Panc1 (cell line): ENCODE measurements around the gene ATXN10. TPM values are rescaled to one million over a fixed set of nuclear protein-coding genes. Genes with fewer than 3 reads are reported as not detected.

Experiments used
- ATAC-seq: fragments of 200-7000 bp; cut with Tn5 transposase; 2 replicates; pipeline ENCODE4 v1.9.1; 2020; ENCODE audit warnings: mild to moderate bottlenecking, moderate library complexity
- BruUV-seq: library from RNA; stranded (reverse); fragments of 400-500 nt; replicated peaks from 2 replicates; lab custom pipeline; 2021; lab: Mats Ljungman, UMichigan
- CTCF ChIA-PET: fragments of 300-600 bp; sonication (Branson Sonifier 250); formaldehyde crosslinking; loops from one replicate; lab custom pipeline; 2022; ENCODE audit warnings: antibody characterized with exemption; lab: Charles Lee
- POLR2A ChIA-PET: fragments of 300-600 bp; sonication (Branson Sonifier 250); formaldehyde crosslinking; loops from one replicate; lab custom pipeline; 2022; ENCODE audit warnings: antibody characterized with exemption; lab: Charles Lee
- DNase-seq: peaks from one replicate; pipeline ENCODE4 v3.0.0-alpha.2; 2010; ENCODE audit warnings: low read depth, low spot score
- H3K27ac ChIP-seq: 2 replicates; pipeline ENCODE4 v1.5.1; 2011; ENCODE audit warnings: mild to moderate bottlenecking, low read length, inconsistent platforms
- H3K27me3 ChIP-seq: fragments of 200-500 bp; sonication (Bioruptor generic); 2 replicates; pipeline ENCODE4 v1.6.0; 2014; ENCODE audit warnings: low read length, inconsistent platforms; ENCODE audit not compliant: control insufficient read depth, insufficient read depth
- H3K36me3 ChIP-seq: fragments of 200-500 bp; sonication (Bioruptor generic); 2 replicates; pipeline ENCODE4 v1.5.1; 2014; ENCODE audit warnings: inconsistent platforms, mild to moderate bottlenecking, low read length, moderate library complexity; ENCODE audit not compliant: control insufficient read depth, insufficient read depth
- H3K4me1 ChIP-seq: 2 replicates; pipeline ENCODE4 v1.5.1; 2011; ENCODE audit warnings: inconsistent platforms, mild to moderate bottlenecking, low read length, moderate library complexity; ENCODE audit not compliant: control insufficient read depth, insufficient read depth
- H3K4me3 ChIP-seq, 2 experiments: 2 replicates each; pipeline ENCODE4 v1.5.1; 2011 to 2012; ENCODE audit warnings: low read depth in 2 of 2, low read length in 2 of 2, mild to moderate bottlenecking in 2 of 2, inconsistent platforms in 1 of 2, moderate library complexity in 1 of 2
- H3K9me3 ChIP-seq: fragments of 200-500 bp; sonication (Bioruptor generic); 2 replicates; pipeline ENCODE4 v1.5.1; 2014; ENCODE audit warnings: low read depth, mild to moderate bottlenecking, inconsistent platforms, low read length, moderate library complexity; ENCODE audit not compliant: control insufficient read depth, insufficient read depth
- POLR2AphosphoS5 ChIP-seq: IDR thresholded peaks from 2 replicates; pipeline ENCODE4 v1.6.1; 2012; ENCODE audit warnings: mild to moderate bottlenecking, low read depth, low read length, moderate library complexity
- SIN3A ChIP-seq: IDR thresholded peaks from 2 replicates; pipeline ENCODE4 v1.6.1; 2012; ENCODE audit warnings: low read depth, mild to moderate bottlenecking, low read length, moderate library complexity, borderline replicate concordance; ENCODE audit not compliant: insufficient read depth
- TCF7L2 ChIP-seq: IDR thresholded peaks from 2 replicates; pipeline ENCODE4 v1.6.1; 2011; ENCODE audit warnings: mild to moderate bottlenecking, low read depth, low read length, inconsistent platforms
- in situ Hi-C: cut with HindIII; loops from 2 replicates; pipeline ENCODE4 v1.10.0; 2016; ENCODE audit warnings: low sequenced_read_pairs, low pct_unique_long_range_greater_than_20kb
- intact Hi-C: fragments of 100-400 bp; cut with micrococcal nuclease; formaldehyde crosslinking; loops from one replicate; pipeline ENCODE4 v1.10.0; 2022; ENCODE audit not compliant: unreplicated experiment
- total RNA-seq: library from RNA; stranded (reverse); gene quantifications from one replicate; pipeline ENCODE4 v1.2.1, GENCODE V29; 2021; ENCODE audit not compliant: unreplicated experiment
- TF ChIP-seq, protein P1 (sequence below), 2 experiments: IDR thresholded peaks; 2 replicates each; pipeline ENCODE4 v1.6.1; 2011 to 2012; ENCODE audit warnings: low read depth in 2 of 2, control low read depth in 1 of 2, low read length in 1 of 2, mild to moderate bottlenecking in 1 of 2, moderate library complexity in 1 of 2; ENCODE audit not compliant: insufficient read depth in 1 of 2
- TF ChIP-seq, protein P2 (sequence below): fragments of 450-650 bp; IDR thresholded peaks from 2 replicates; pipeline ENCODE4 v1.5.1; 2017; ENCODE audit warnings: mild to moderate bottlenecking

The ATXN10 gene
- total RNA-seq, 1 experiment from 2014 or later: 184 TPM

DNA sequence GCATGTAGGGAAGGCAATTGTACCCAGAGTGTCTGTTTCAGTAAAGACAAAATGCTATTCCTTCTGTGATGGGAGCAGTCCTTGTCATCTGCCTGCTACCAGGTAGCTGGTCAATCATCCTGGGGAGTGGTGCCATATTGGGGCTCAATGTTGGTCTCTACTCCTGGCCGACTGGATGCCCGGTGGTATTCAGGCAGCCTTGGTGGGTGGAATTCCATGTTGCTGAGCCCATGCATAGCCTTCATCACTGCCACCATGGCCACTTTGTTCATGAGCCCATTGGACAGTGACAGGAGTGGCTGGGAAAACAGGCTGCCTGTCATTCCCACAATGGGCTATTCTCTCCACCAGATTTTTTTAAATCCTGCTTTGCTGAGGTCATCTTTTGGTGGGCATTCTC is 184.3 kb downstream of the ATXN10 start:
- Histone ChIP-seq H3K4me1 (no peaks in the 10 kb centered on the region), H3K27ac (no peak overlapping the region), H3K9me3 (peaks cover 14% of the 10 kb centered on the region; the same call in 1 of the 2 replicates), H3K27me3 (no peaks in the 10 kb centered on the region), H3K36me3 (no peaks in the 10 kb centered on the region; the same call in 1 of the 2 replicates), H3K4me3 (no peak overlapping the region)
- intact Hi-C loops: no loop called here
- ATAC-seq (no peak), DNase-seq (no peak)
- POLR2A ChIA-PET: no interaction called here
- BruUV-seq: no TSS peak
- CTCF ChIA-PET: no interaction called here
- TF ChIP-seq POLR2AphosphoS5 (no peak), TCF7L2 (no peak), SIN3A (no peak)
- TF ChIP-seq, protein P1, sequence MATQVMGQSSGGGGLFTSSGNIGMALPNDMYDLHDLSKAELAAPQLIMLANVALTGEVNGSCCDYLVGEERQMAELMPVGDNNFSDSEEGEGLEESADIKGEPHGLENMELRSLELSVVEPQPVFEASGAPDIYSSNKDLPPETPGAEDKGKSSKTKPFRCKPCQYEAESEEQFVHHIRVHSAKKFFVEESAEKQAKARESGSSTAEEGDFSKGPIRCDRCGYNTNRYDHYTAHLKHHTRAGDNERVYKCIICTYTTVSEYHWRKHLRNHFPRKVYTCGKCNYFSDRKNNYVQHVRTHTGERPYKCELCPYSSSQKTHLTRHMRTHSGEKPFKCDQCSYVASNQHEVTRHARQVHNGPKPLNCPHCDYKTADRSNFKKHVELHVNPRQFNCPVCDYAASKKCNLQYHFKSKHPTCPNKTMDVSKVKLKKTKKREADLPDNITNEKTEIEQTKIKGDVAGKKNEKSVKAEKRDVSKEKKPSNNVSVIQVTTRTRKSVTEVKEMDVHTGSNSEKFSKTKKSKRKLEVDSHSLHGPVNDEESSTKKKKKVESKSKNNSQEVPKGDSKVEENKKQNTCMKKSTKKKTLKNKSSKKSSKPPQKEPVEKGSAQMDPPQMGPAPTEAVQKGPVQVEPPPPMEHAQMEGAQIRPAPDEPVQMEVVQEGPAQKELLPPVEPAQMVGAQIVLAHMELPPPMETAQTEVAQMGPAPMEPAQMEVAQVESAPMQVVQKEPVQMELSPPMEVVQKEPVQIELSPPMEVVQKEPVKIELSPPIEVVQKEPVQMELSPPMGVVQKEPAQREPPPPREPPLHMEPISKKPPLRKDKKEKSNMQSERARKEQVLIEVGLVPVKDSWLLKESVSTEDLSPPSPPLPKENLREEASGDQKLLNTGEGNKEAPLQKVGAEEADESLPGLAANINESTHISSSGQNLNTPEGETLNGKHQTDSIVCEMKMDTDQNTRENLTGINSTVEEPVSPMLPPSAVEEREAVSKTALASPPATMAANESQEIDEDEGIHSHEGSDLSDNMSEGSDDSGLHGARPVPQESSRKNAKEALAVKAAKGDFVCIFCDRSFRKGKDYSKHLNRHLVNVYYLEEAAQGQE (IDR thresholded peaks at IDR 0.05; ENCODE audit: insufficient read depth in 1 of 2, low read depth in 2 of 2, low read length in 1 of 2): no peak
- TF ChIP-seq, protein P2, sequence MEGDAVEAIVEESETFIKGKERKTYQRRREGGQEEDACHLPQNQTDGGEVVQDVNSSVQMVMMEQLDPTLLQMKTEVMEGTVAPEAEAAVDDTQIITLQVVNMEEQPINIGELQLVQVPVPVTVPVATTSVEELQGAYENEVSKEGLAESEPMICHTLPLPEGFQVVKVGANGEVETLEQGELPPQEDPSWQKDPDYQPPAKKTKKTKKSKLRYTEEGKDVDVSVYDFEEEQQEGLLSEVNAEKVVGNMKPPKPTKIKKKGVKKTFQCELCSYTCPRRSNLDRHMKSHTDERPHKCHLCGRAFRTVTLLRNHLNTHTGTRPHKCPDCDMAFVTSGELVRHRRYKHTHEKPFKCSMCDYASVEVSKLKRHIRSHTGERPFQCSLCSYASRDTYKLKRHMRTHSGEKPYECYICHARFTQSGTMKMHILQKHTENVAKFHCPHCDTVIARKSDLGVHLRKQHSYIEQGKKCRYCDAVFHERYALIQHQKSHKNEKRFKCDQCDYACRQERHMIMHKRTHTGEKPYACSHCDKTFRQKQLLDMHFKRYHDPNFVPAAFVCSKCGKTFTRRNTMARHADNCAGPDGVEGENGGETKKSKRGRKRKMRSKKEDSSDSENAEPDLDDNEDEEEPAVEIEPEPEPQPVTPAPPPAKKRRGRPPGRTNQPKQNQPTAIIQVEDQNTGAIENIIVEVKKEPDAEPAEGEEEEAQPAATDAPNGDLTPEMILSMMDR: no peak
- in situ Hi-C loops: no loop called here

DNA sequence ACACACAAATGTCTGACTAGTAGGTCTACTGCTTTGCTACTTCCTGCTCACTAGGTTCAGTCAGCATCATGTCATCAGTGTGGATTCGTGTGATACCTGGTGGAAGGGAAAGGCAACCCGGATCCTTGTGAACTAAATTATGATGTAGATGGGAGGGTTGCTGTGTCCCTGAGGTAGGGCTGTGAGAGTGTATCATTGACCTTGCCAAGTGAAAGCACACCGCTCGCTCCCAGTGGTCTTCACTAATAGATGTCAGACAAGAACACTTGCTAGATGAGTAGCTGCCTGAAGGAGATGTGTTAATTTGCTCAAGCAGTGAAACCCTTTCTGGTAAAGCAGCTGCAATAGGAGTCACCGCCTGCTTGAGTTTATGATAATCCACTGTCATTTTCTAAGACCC is 185.9 kb downstream of the ATXN10 start:
- intact Hi-C loops (no loop called here), in situ Hi-C loops (no loop called here)
- ATAC-seq (no peak), DNase-seq (no peak)
- Histone ChIP-seq H3K4me1 (no peaks in the 10 kb centered on the region), H3K9me3 (peaks cover 8% of the 10 kb centered on the region; the same call in 1 of the 2 replicates), H3K36me3 (no peaks in the 10 kb centered on the region; the same call in 1 of the 2 replicates), H3K4me3 (no peak overlapping the region), H3K27me3 (no peaks in the 10 kb centered on the region), H3K27ac (no peak overlapping the region)
- CTCF ChIA-PET: no interaction called here
- no TSS peak for BruUV-seq
- POLR2A ChIA-PET: no interaction called here
- TF ChIP-seq TCF7L2 (no peak), POLR2AphosphoS5 (no peak), SIN3A (no peak)
- TF ChIP-seq, protein P2: no peak
- TF ChIP-seq, protein P1 (IDR thresholded peaks at IDR 0.05; ENCODE audit: insufficient read depth in 1 of 2, low read depth in 2 of 2, low read length in 1 of 2): no peak
